NCI-H2107 treated with DMSO at 0.1 percent for 48 hours (cell line): Measurements from ENCODE around the gene RIC1.
"Not testable (repeated sequence)": the region's sequence is repeated elsewhere in the genome, so short reads cannot be mapped to it uniquely, and the experiment has no call there.

Experiments
- DNase-seq: peaks from one replicate; lab custom pipeline; 2025; ENCODE audit not compliant: unreplicated experiment; lab: John Stamatoyannopoulos, UW

RIC1 gene

GRCh38 chr9:5667391-5667790, 38.5 kb downstream of the RIC1 start:
- no peak for DNase-seq

- no peak for DNase-seq
Observed at GRCh38 chr9:5670079-5670478, 41.2 kb downstream of the RIC1 start.

GRCh38 chr9:5671711-5672353, 42.9 kb downstream of the RIC1 start:
- DNase-seq: peak; percentile 45

GRCh38 chr9:5675046-5675445, 46.1 kb downstream of the RIC1 start:
- not testable (repeated sequence) for DNase-seq

- not testable (repeated sequence) for DNase-seq
Observed at GRCh38 chr9:5683591-5683990, 54.7 kb downstream of the RIC1 start.

GRCh38 chr9:5684101-5684500, 55.2 kb downstream of the RIC1 start:
- DNase-seq: no peak

GRCh38 chr9:5688109-5688508, 59.2 kb downstream of the RIC1 start:
- DNase-seq: no peak

GRCh38 chr9:5690278-5690677, 61.4 kb downstream of the RIC1 start:
- DNase-seq: no peak

GRCh38 chr9:5695860-5696259, 67.0 kb downstream of the RIC1 start:
- DNase-seq: no peak

GRCh38 chr9:5696884-5697283, 68.0 kb downstream of the RIC1 start:
- no peak for DNase-seq

GRCh38 chr9:5698004-5698403, 69.1 kb downstream of the RIC1 start:
- no peak for DNase-seq

GRCh38 chr9:5698810-5699556, 70.1 kb downstream of the RIC1 start:
- no peak for DNase-seq

GRCh38 chr9:5708414-5708813, 79.5 kb downstream of the RIC1 start:
- DNase-seq: no peak

GRCh38 chr9:5712651-5713390, 83.9 kb downstream of the RIC1 start:
- no peak for DNase-seq

GRCh38 chr9:5714501-5715401, 85.8 kb downstream of the RIC1 start:
- DNase-seq: no peak

GRCh38 chr9:5715548-5716127, 86.7 kb downstream of the RIC1 start:
- no peak for DNase-seq

GRCh38 chr9:5717434-5717833, 88.5 kb downstream of the RIC1 start:
- not testable (repeated sequence) for DNase-seq

- no peak for DNase-seq
Observed at GRCh38 chr9:5718296-5719032, 89.6 kb downstream of the RIC1 start.

- DNase-seq: no peak
Observed at GRCh38 chr9:5719100-5719926, 90.4 kb downstream of the RIC1 start.
